Measurements from ENCODE around the gene ADTRP. TPM values are rescaled to one million over a fixed set of nuclear protein-coding genes. Genes with fewer than 3 reads are reported as not detected.
A peak's percentile ranks its signal among the peaks of the same experiment; 100 is the strongest.

The ADTRP gene
- total RNA-seq, 1 donor from 2014 or later, result 0.68 TPM

DNA sequence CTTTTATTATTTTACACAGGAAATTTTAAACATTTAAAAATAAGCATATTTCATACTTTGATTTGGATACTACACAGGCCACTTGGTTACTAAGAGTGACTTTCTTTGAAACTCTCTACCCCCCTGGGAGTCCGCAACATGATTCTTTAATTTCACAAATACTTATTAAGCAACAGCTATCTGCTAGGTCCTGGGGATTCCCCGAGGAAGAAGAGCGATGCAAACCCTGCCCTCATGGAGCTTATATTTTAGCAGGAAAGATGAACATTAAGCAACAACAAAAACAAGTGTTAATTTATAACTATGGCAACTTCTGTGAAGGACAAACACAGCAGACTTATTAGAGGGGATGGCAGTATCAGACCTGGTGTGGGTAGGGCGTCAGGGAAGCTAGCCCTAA lies 3.9 kb upstream of the ADTRP start:
- FAIRE-seq, result no peak
- no peak overlapping the region for H2AFZ ChIP-seq (ENCODE audit: low read depth, low read length)
- DNase-seq (ENCODE audit: low read depth), result no peak
- Mint-ChIP-seq H3K4me3 (ENCODE audit: unreplicated experiment) (no peak overlapping the region), H3K36me3 (ENCODE audit: low read depth, unreplicated experiment) (no peaks in the 10 kb centered on the region), H3K27ac (ENCODE audit: unreplicated experiment) (no peak overlapping the region), H3K27me3 (ENCODE audit: low read depth, unreplicated experiment) (no peaks in the 10 kb centered on the region), H3K4me1 (ENCODE audit: low read depth, unreplicated experiment) (peaks cover 6% of the 10 kb centered on the region), H3K9me3 (ENCODE audit: unreplicated experiment) (peaks cover 11% of the 10 kb centered on the region)
- no peak overlapping the region for H3K27ac ChIP-seq (ENCODE audit: low read depth, low read length)
- no peaks in the 10 kb centered on the region for H4K20me1 ChIP-seq (ENCODE audit: insufficient read depth, low read length)
- H3K4me2 ChIP-seq (ENCODE audit: low read length), result no peak overlapping the region
- H3K4me1 ChIP-seq (ENCODE audit: insufficient read depth, low read length), result no peaks in the 10 kb centered on the region
- H3K27me3 ChIP-seq (ENCODE audit: insufficient read depth, low read length), result no peaks in the 10 kb centered on the region
- no peaks in the 10 kb centered on the region for H3K79me2 ChIP-seq (ENCODE audit: insufficient read depth, low read length)
- no peaks in the 10 kb centered on the region for H3K9me3 ChIP-seq (ENCODE audit: insufficient read depth, low read depth, low read length)
- no peak overlapping the region for H3K4me3 ChIP-seq (ENCODE audit: insufficient read depth, low read depth, low read length)
- no peak overlapping the region for H3K9ac ChIP-seq (ENCODE audit: low read length)
- no peak for TF ChIP-seq EZH2 (IDR thresholded peaks at IDR 0.05; ENCODE audit: insufficient read depth, low read length)
- TF ChIP-seq, protein P1, sequence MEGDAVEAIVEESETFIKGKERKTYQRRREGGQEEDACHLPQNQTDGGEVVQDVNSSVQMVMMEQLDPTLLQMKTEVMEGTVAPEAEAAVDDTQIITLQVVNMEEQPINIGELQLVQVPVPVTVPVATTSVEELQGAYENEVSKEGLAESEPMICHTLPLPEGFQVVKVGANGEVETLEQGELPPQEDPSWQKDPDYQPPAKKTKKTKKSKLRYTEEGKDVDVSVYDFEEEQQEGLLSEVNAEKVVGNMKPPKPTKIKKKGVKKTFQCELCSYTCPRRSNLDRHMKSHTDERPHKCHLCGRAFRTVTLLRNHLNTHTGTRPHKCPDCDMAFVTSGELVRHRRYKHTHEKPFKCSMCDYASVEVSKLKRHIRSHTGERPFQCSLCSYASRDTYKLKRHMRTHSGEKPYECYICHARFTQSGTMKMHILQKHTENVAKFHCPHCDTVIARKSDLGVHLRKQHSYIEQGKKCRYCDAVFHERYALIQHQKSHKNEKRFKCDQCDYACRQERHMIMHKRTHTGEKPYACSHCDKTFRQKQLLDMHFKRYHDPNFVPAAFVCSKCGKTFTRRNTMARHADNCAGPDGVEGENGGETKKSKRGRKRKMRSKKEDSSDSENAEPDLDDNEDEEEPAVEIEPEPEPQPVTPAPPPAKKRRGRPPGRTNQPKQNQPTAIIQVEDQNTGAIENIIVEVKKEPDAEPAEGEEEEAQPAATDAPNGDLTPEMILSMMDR (IDR thresholded peaks at IDR 0.05; ENCODE audit: insufficient read depth, low read depth, low read length), result no peak
- no peaks in the 10 kb centered on the region for H3K36me3 ChIP-seq (ENCODE audit: insufficient read depth, low read length)

DNA sequence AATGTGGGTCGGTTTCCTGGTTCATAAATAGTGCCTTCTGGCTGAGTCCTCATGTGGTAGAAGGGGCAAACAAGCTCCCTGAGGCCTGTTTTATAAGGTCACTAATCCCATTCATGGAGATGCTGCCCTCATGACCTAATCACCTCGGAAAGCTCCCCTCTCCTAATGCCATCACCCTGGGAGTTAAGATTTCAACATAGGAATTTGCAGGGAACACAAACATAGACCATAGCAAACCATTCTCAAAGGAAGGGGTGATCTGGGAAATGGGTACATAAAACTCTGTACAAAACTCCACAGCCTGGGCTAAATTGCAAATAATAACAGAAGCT lies 1.5 kb upstream of the ADTRP start:
- FAIRE-seq (no peak), DNase-seq (ENCODE audit: low read depth) (no peak)
- H3K4me1 Mint-ChIP-seq (ENCODE audit: low read depth, unreplicated experiment), result peaks cover 3% of the 10 kb centered on the region
- TF ChIP-seq, protein P1 (IDR thresholded peaks at IDR 0.05; ENCODE audit: insufficient read depth, low read depth, low read length), result no peak
- no peak for TF ChIP-seq EZH2 (IDR thresholded peaks at IDR 0.05; ENCODE audit: insufficient read depth, low read length)
- Histone ChIP-seq H3K9me3 (ENCODE audit: insufficient read depth, low read depth, low read length) (no peaks in the 10 kb centered on the region), H3K4me2 (ENCODE audit: low read length) (no peak overlapping the region), H3K79me2 (ENCODE audit: insufficient read depth, low read length) (no peaks in the 10 kb centered on the region), H4K20me1 (ENCODE audit: insufficient read depth, low read length) (no peaks in the 10 kb centered on the region), H3K27me3 (ENCODE audit: insufficient read depth, low read length) (no peaks in the 10 kb centered on the region), H3K4me3 (ENCODE audit: insufficient read depth, low read depth, low read length) (no peak overlapping the region), H3K36me3 (ENCODE audit: insufficient read depth, low read length) (no peaks in the 10 kb centered on the region), H3K9ac (ENCODE audit: low read length) (no peak overlapping the region), H3K27ac (ENCODE audit: low read depth, low read length) (no peak overlapping the region), H3K4me1 (ENCODE audit: insufficient read depth, low read length) (no peaks in the 10 kb centered on the region), H2AFZ (ENCODE audit: low read depth, low read length) (no peak overlapping the region)
- H3K4me3 Mint-ChIP-seq (ENCODE audit: unreplicated experiment), result no peak overlapping the region
- H3K27ac Mint-ChIP-seq (ENCODE audit: unreplicated experiment), result no peak overlapping the region
- peaks cover 11% of the 10 kb centered on the region for H3K9me3 Mint-ChIP-seq (ENCODE audit: unreplicated experiment)
- H3K36me3 Mint-ChIP-seq (ENCODE audit: low read depth, unreplicated experiment), result no peaks in the 10 kb centered on the region
- H3K27me3 Mint-ChIP-seq (ENCODE audit: low read depth, unreplicated experiment), result no peaks in the 10 kb centered on the region

- Histone ChIP-seq H3K27me3 (ENCODE audit: insufficient read depth, low read length) (no peaks in the 10 kb centered on the region), H3K4me1 (ENCODE audit: insufficient read depth, low read length) (no peaks in the 10 kb centered on the region), H2AFZ (ENCODE audit: low read depth, low read length) (no peak overlapping the region), H3K79me2 (ENCODE audit: insufficient read depth, low read length) (no peaks in the 10 kb centered on the region), H3K4me3 (ENCODE audit: insufficient read depth, low read depth, low read length) (no peak overlapping the region), H3K36me3 (ENCODE audit: insufficient read depth, low read length) (no peaks in the 10 kb centered on the region), H4K20me1 (ENCODE audit: insufficient read depth, low read length) (no peaks in the 10 kb centered on the region), H3K4me2 (ENCODE audit: low read length) (no peak overlapping the region), H3K9me3 (ENCODE audit: insufficient read depth, low read depth, low read length) (no peaks in the 10 kb centered on the region), H3K27ac (ENCODE audit: low read depth, low read length) (no peak overlapping the region), H3K9ac (ENCODE audit: low read length) (no peak overlapping the region)
- Mint-ChIP-seq H3K27me3 (ENCODE audit: low read depth, unreplicated experiment) (no peaks in the 10 kb centered on the region), H3K4me1 (ENCODE audit: low read depth, unreplicated experiment) (peaks cover 3% of the 10 kb centered on the region), H3K4me3 (ENCODE audit: unreplicated experiment) (no peak overlapping the region), H3K9me3 (ENCODE audit: unreplicated experiment) (peaks cover 11% of the 10 kb centered on the region), H3K36me3 (ENCODE audit: low read depth, unreplicated experiment) (no peaks in the 10 kb centered on the region), H3K27ac (ENCODE audit: unreplicated experiment) (no peak overlapping the region)
- TF ChIP-seq, protein P1 (IDR thresholded peaks at IDR 0.05; ENCODE audit: insufficient read depth, low read depth, low read length), result no peak
- TF ChIP-seq EZH2 (IDR thresholded peaks at IDR 0.05; ENCODE audit: insufficient read depth, low read length), result no peak
- FAIRE-seq, result no peak
- DNase-seq (ENCODE audit: low read depth), result peak; percentile 29
Measured at GRCh38 chr6:11779329-11780096, 910 bp upstream of the ADTRP start.

Measured in astrocyte (in vitro differentiated cells and primary cell).